B cell (primary cell): ENCODE measurements around the gene KLF7.

Experiments
- CTCF ChIP-seq: fragments of 200-600 bp; IDR thresholded peaks from one replicate; pipeline ENCODE4 v1.8.0; 2022; ENCODE audit warnings: antibody characterized with exemption, mild to moderate bottlenecking
- EZH2 ChIP-seq: IDR thresholded peaks from 2 replicates; pipeline ENCODE4 v1.6.1; 2012; ENCODE audit warnings: borderline replicate concordance, low read depth, mild to moderate bottlenecking, moderate library complexity, low read length; ENCODE audit not compliant: insufficient read depth, poor library complexity, severe bottlenecking

GRCh38 chr2:207144173-207144785 is 21.5 kb downstream of the KLF7 start:
- TF ChIP-seq CTCF (no peak), EZH2 (no peak)
